K562 (cell line): ENCODE results near the gene ZBTB20. TPM values are rescaled to one million over a fixed set of nuclear protein-coding genes. Genes with fewer than 3 reads are reported as not detected.

Experiments used
- ATAC-seq: fragments of 200-7000 bp; cut with Tn5 transposase; 3 replicates; pipeline ENCODE4 v1.9.1; 2020; ENCODE audit warnings: moderate library complexity
- BruUV-seq: library from RNA; stranded (reverse); fragments of 400-500 nt; replicated peaks from 2 replicates; lab custom pipeline; 2021; lab: Mats Ljungman, UMichigan
- CTCF ChIA-PET: fragments of 300-600 bp; formaldehyde crosslinking; extraction: SDS; loops from one replicate; lab custom pipeline; 2021; ENCODE audit warnings: low intra/inter-chr PET ratio; lab: Yijun Ruan, JAX
- POLR2A ChIA-PET: fragments of 300-600, 350-650 bp; sonication (Branson Sonifier 250); formaldehyde crosslinking; extraction: SDS; loops from one replicate; lab custom pipeline; 2021; ENCODE audit warnings: antibody characterized with exemption, inconsistent platforms; lab: Yijun Ruan, JAX
- DNase-seq, 4 experiments: peaks; one replicate each; pipeline versions ENCODE4 v3.0.0 to v3.0.0-alpha.2; 2011 to 2018; ENCODE audit warnings: low spot score in 3 of 4, mixed read lengths in 3 of 4; ENCODE audit errors: extremely low read depth in 1 of 4
- FAIRE-seq: peaks from 2 replicates; lab custom pipeline; 2011; peaks lifted over from hg19 to GRCh38; lab: Jason Lieb, UNC
- H2AFZ ChIP-seq: 2 replicates; pipeline ENCODE4 v1.6.0; 2011; ENCODE audit warnings: low read depth, low read length, control low read depth, inconsistent platforms
- H3K27ac ChIP-seq: fragments of 200-600 bp; 3 replicates; pipeline ENCODE4 v1.8.0; 2011; ENCODE audit warnings: low read depth, mild to moderate bottlenecking, control low read depth, inconsistent platforms, low read length, moderate library complexity, mixed read lengths; ENCODE audit errors: extremely low read depth
- H3K27me3 ChIP-seq, 2 experiments: fragments of 300-600 bp in 1 of 2; 2 replicates in 1 of 2; 3 replicates in 1 of 2; pipeline versions ENCODE4 v1.6.0 to v1.8.0; 2011; ENCODE audit warnings: inconsistent platforms in 2 of 2, low read length in 2 of 2, mild to moderate bottlenecking in 1 of 2, mixed read lengths in 1 of 2, moderate library complexity in 1 of 2; ENCODE audit not compliant: control insufficient read depth in 2 of 2, insufficient read depth in 2 of 2
- H3K36me3 ChIP-seq: fragments of 300-600 bp; 3 replicates; pipeline ENCODE4 v1.8.0; 2011; ENCODE audit warnings: mild to moderate bottlenecking, low read length, inconsistent platforms; ENCODE audit not compliant: control insufficient read depth, insufficient read depth
- H3K4me1 ChIP-seq, 2 experiments: fragments of 200-600 bp in 1 of 2; replicated peaks in 1 of 2; 2 replicates in 1 of 2; 3 replicates in 1 of 2; pipeline versions ENCODE4 v1.5.1 to v1.8.0; 2011; ENCODE audit warnings: inconsistent platforms in 2 of 2, low read length in 2 of 2, mild to moderate bottlenecking in 1 of 2, mixed read lengths in 1 of 2, moderate library complexity in 1 of 2; ENCODE audit not compliant: control insufficient read depth in 2 of 2, insufficient read depth in 2 of 2
- H3K4me2 ChIP-seq: 2 replicates; pipeline ENCODE4 v1.6.1; 2011; ENCODE audit warnings: low read length, control low read depth, inconsistent platforms, mixed read lengths; ENCODE audit not compliant: insufficient read depth
- H3K4me3 ChIP-seq: fragments of 200-600 bp; sonication (generic), shearing (Covaris generic); 2 replicates; pipeline ENCODE4 v1.5.1; 2016; ENCODE audit warnings: control low read depth, inconsistent platforms
- H3K79me2 ChIP-seq: fragments of 200-600 bp; 3 replicates; pipeline ENCODE4 v1.8.0; 2011; ENCODE audit warnings: low read length, inconsistent platforms; ENCODE audit not compliant: control insufficient read depth, insufficient read depth
- H3K9ac ChIP-seq, 2 experiments: 2 replicates each; pipeline versions ENCODE4 v1.6.0 to v1.6.1; 2011; ENCODE audit warnings: low read depth in 2 of 2, low read length in 2 of 2, control low read depth in 1 of 2, inconsistent platforms in 1 of 2, mild to moderate bottlenecking in 1 of 2, mixed read lengths in 1 of 2; ENCODE audit not compliant: insufficient read depth in 1 of 2
- H3K9me1 ChIP-seq: one replicate; pipeline ENCODE4 v1.6.0; 2011; ENCODE audit warnings: inconsistent platforms, mild to moderate bottlenecking, low read length, moderate library complexity; ENCODE audit not compliant: control insufficient read depth, insufficient read depth
- H3K9me3 ChIP-seq: replicated peaks from 2 replicates; pipeline ENCODE4 v1.5.1; 2011; ENCODE audit warnings: low read depth, low read length, inconsistent platforms; ENCODE audit not compliant: control insufficient read depth, insufficient read depth
- H4K20me1 ChIP-seq: replicated peaks from 2 replicates; pipeline ENCODE4 v1.6.1; 2011; ENCODE audit warnings: low read length, inconsistent platforms, mixed read lengths; ENCODE audit not compliant: control insufficient read depth, insufficient read depth
- MTA1 ChIP-seq: fragments of 450-650 bp; IDR thresholded peaks from 2 replicates; pipeline ENCODE4 v1.6.1; 2017; ENCODE audit warnings: borderline replicate concordance
- PTRF ChIP-seq: fragments of 450-650 bp; IDR thresholded peaks from 2 replicates; pipeline ENCODE4 v1.6.1; 2016; ENCODE audit warnings: mild to moderate bottlenecking, missing genetic modification characterization, missing compliant biosample characterization
- ZNF197 ChIP-seq: fragments of 200-800 bp; sonication (Bioruptor generic); IDR thresholded peaks from 2 replicates; pipeline ENCODE4 v1.6.1; 2016; ENCODE audit warnings: low read depth, missing genetic modification characterization, missing compliant biosample characterization
- WGBS: fragments of 100-300 bp; shearing (Covaris generic); methylation state at CpG from one replicate; pipeline ENCODE4 v1.1.6; 2016; ENCODE audit warnings: low coverage, mixed read lengths; ENCODE audit not compliant: insufficient coverage; ENCODE audit errors: missing lambda C conversion rate; 5-methylcytosine and 5-hydroxymethylcytosine counted together
- in situ Hi-C: fragments of 300-500 bp; cut with MboI; formaldehyde crosslinking; loops from 4 replicates; pipeline ENCODE4 v1.15.0; 2018; ENCODE audit warnings: inconsistent platforms, mixed read lengths
- intact Hi-C: fragments of 100-400 bp; cut with micrococcal nuclease; formaldehyde crosslinking; loops from 2 replicates; pipeline ENCODE4 v1.14.2; 2022
- polyA plus RNA-seq, 8 experiments: library from polyadenylated mRNA; depleted of rRNA in 4 of 8; stranded (reverse) in 5 of 8; unstranded in 3 of 8; fragments of >200 nt; fragmentation: Nextera tagmentation in 2 of 8; fragmentation: Illumina TruSeq in 1 of 8; extraction: Ambion mirVana in 2 of 8; extraction: Trizol in 1 of 8; gene quantifications; 2 replicates each; pipeline versions ENCODE4 v1.2.1 to v1.2.3, GENCODE V29; 2011 to 2014; ENCODE audit warnings: inconsistent platforms in 1 of 8, missing spikeins in 1 of 8
- total RNA-seq, 7 experiments: library from RNA; depleted of rRNA in 6 of 7; stranded (reverse); fragments of >200 nt in 6 of 7; fragmentation: Illumina TruSeq in 2 of 7; extraction: Trizol in 2 of 7; gene quantifications; 2 replicates each; pipeline versions ENCODE4 v1.2.1 to v1.2.3, GENCODE V29; 2011 to 2021; ENCODE audit warnings: low replicate concordance in 1 of 7
- TF ChIP-seq, protein P1 (sequence below): fragments of 450-650 bp; IDR thresholded peaks from 2 replicates; pipeline ENCODE4 v1.6.1; 2017; ENCODE audit warnings: antibody characterized with exemption
- TF ChIP-seq, protein P2 (sequence below): fragments of 150-350 bp; IDR thresholded peaks from 2 replicates; pipeline ENCODE4 v1.6.1; 2014; ENCODE audit warnings: low read depth, mild to moderate bottlenecking, low read length, borderline replicate concordance

ZBTB20 gene
- total and polyA plus RNA-seq, 9 of the 15 experiments (the other 6 are each of a cell fraction or from before 2014, with no cell fraction given), result 0.17 to 1.7 (median 0.45) TPM

GRCh38 chr3:114356066-114356465 is 791.0 kb downstream of the ZBTB20 start:
- Histone ChIP-seq H3K79me2 (no peaks in the 10 kb centered on the region), H3K9ac (no peak overlapping the region), H3K27me3 (peaks cover 0 to 9% of the 10 kb centered on the region in 2 experiments; a peak in 2 of 5 replicates), H3K36me3 (no peaks in the 10 kb centered on the region), H3K9me3 (no peaks in the 10 kb centered on the region), H4K20me1 (no peaks in the 10 kb centered on the region), H3K4me2 (no peak overlapping the region), H3K4me1 (no peaks in the 10 kb centered on the region), H3K4me3 (no peak overlapping the region), H3K27ac (no peak overlapping the region), H3K9me1 (no peaks in the 10 kb centered on the region), H2AFZ (no peak overlapping the region)
- ATAC-seq (no peak), FAIRE-seq (no peak), DNase-seq (no peak)
- BruUV-seq, result no TSS peak
- POLR2A ChIA-PET, result no interaction called here
- WGBS, result 0% methylated on average over 3 of the region's 4 CpGs
- in situ Hi-C loops, result no loop called here
- intact Hi-C loops, result no loop called here
- CTCF ChIA-PET, result no interaction called here
- TF ChIP-seq, protein P1, sequence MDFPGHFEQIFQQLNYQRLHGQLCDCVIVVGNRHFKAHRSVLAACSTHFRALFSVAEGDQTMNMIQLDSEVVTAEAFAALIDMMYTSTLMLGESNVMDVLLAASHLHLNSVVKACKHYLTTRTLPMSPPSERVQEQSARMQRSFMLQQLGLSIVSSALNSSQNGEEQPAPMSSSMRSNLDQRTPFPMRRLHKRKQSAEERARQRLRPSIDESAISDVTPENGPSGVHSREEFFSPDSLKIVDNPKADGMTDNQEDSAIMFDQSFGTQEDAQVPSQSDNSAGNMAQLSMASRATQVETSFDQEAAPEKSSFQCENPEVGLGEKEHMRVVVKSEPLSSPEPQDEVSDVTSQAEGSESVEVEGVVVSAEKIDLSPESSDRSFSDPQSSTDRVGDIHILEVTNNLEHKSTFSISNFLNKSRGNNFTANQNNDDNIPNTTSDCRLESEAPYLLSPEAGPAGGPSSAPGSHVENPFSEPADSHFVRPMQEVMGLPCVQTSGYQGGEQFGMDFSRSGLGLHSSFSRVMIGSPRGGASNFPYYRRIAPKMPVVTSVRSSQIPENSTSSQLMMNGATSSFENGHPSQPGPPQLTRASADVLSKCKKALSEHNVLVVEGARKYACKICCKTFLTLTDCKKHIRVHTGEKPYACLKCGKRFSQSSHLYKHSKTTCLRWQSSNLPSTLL, result no peak
- TF ChIP-seq PTRF (no peak), MTA1 (no peak), ZNF197 (CRISPR knock-in tag) (no peak)
- TF ChIP-seq, protein P2, sequence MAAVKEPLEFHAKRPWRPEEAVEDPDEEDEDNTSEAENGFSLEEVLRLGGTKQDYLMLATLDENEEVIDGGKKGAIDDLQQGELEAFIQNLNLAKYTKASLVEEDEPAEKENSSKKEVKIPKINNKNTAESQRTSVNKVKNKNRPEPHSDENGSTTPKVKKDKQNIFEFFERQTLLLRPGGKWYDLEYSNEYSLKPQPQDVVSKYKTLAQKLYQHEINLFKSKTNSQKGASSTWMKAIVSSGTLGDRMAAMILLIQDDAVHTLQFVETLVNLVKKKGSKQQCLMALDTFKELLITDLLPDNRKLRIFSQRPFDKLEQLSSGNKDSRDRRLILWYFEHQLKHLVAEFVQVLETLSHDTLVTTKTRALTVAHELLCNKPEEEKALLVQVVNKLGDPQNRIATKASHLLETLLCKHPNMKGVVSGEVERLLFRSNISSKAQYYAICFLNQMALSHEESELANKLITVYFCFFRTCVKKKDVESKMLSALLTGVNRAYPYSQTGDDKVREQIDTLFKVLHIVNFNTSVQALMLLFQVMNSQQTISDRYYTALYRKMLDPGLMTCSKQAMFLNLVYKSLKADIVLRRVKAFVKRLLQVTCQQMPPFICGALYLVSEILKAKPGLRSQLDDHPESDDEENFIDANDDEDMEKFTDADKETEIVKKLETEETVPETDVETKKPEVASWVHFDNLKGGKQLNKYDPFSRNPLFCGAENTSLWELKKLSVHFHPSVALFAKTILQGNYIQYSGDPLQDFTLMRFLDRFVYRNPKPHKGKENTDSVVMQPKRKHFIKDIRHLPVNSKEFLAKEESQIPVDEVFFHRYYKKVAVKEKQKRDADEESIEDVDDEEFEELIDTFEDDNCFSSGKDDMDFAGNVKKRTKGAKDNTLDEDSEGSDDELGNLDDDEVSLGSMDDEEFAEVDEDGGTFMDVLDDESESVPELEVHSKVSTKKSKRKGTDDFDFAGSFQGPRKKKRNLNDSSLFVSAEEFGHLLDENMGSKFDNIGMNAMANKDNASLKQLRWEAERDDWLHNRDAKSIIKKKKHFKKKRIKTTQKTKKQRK, result no peak
